Fibroblast of skin of scalp (primary cell): ENCODE measurements around the gene LMTK3.
A peak's percentile ranks its signal among the peaks of the same experiment; 100 is the strongest.

Experiments
- DNase-seq: peaks from one replicate; pipeline ENCODE4 v3.0.0-alpha.2; 2013

Gene LMTK3

GRCh38 chr19:48445256-48445605 is 66.4 kb downstream of the LMTK3 start:
- DNase-seq = peak; percentile 93

GRCh38 chr19:48444936-48445200 is 66.8 kb downstream of the LMTK3 start:
- DNase-seq = no peak

GRCh38 chr19:48444129-48444935 is 67.3 kb downstream of the LMTK3 start:
- DNase-seq = no peak

GRCh38 chr19:48443731-48444128 is 67.9 kb downstream of the LMTK3 start:
- no peak for DNase-seq

GRCh38 chr19:48443256-48443655 is 68.4 kb downstream of the LMTK3 start:
- DNase-seq = no peak

- DNase-seq = no peak
Measured at GRCh38 chr19:48442116-48443035, 69.3 kb downstream of the LMTK3 start.

- DNase-seq = no peak
Measured at GRCh38 chr19:48441360-48442050, 70.1 kb downstream of the LMTK3 start.

GRCh38 chr19:48436586-48436985 is 75.0 kb downstream of the LMTK3 start:
- no peak for DNase-seq
